ENCODE results near the gene MAP3K2.

DNA sequence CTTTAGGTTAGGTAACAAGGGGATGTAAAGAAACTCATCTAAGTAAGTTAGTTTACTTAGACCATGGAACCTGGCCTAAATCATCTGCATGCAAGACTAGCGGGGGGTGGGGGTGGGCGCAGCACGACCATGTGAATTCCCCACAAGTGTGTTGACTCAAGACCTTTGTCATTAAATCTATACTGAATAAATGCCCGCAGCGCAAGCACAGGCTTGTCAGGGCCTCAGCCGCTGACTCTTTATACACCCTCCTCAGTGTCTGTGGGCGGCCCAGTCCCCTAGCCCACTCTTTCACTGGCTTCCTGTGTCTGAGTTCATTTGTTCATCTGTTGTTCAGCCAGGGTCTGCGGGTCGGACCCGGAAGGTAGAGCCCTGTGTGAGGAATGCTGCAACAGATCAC, 17.8 kb downstream of the MAP3K2 start:
- no peak for TF ChIP-seq RCOR1 (IDR thresholded peaks at IDR 0.05; ENCODE audit: insufficient replicate concordance, low read length)
- TF ChIP-seq MXI1 (IDR thresholded peaks at IDR 0.05; ENCODE audit: borderline replicate concordance, low read depth, low read length): no peak
- TF ChIP-seq, protein P1, sequence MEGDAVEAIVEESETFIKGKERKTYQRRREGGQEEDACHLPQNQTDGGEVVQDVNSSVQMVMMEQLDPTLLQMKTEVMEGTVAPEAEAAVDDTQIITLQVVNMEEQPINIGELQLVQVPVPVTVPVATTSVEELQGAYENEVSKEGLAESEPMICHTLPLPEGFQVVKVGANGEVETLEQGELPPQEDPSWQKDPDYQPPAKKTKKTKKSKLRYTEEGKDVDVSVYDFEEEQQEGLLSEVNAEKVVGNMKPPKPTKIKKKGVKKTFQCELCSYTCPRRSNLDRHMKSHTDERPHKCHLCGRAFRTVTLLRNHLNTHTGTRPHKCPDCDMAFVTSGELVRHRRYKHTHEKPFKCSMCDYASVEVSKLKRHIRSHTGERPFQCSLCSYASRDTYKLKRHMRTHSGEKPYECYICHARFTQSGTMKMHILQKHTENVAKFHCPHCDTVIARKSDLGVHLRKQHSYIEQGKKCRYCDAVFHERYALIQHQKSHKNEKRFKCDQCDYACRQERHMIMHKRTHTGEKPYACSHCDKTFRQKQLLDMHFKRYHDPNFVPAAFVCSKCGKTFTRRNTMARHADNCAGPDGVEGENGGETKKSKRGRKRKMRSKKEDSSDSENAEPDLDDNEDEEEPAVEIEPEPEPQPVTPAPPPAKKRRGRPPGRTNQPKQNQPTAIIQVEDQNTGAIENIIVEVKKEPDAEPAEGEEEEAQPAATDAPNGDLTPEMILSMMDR (conservative IDR thresholded peaks at IDR 0.05; ENCODE audit: low read depth, low read length): no peak
- TF ChIP-seq, protein P2, sequence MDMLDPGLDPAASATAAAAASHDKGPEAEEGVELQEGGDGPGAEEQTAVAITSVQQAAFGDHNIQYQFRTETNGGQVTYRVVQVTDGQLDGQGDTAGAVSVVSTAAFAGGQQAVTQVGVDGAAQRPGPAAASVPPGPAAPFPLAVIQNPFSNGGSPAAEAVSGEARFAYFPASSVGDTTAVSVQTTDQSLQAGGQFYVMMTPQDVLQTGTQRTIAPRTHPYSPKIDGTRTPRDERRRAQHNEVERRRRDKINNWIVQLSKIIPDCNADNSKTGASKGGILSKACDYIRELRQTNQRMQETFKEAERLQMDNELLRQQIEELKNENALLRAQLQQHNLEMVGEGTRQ (IDR thresholded peaks at IDR 0.05; ENCODE audit: low read depth, low read length): no peak
- no peak for TF ChIP-seq MAZ (IDR thresholded peaks at IDR 0.05; ENCODE audit: borderline replicate concordance, low read depth, low read length)
- no peak for TF ChIP-seq POLR2A (IDR thresholded peaks at IDR 0.05; ENCODE audit: low read depth, low read length)
- TF ChIP-seq CEBPB (IDR thresholded peaks at IDR 0.05; ENCODE audit: low read depth, low read length): no peak
- TF ChIP-seq RFX5 (IDR thresholded peaks at IDR 0.05; ENCODE audit: low read depth, low read length): no peak
- no peak for TF ChIP-seq SMC3 (IDR thresholded peaks at IDR 0.05; ENCODE audit: low read depth, low read length)
- TF ChIP-seq RAD21 (IDR thresholded peaks at IDR 0.05; ENCODE audit: low read length): no peak
- TF ChIP-seq NFE2L2 (IDR thresholded peaks at IDR 0.05; ENCODE audit: low read depth, low read length): no peak
